ENCODE measurements around the gene SLC2A8.

Gene SLC2A8

DNA sequence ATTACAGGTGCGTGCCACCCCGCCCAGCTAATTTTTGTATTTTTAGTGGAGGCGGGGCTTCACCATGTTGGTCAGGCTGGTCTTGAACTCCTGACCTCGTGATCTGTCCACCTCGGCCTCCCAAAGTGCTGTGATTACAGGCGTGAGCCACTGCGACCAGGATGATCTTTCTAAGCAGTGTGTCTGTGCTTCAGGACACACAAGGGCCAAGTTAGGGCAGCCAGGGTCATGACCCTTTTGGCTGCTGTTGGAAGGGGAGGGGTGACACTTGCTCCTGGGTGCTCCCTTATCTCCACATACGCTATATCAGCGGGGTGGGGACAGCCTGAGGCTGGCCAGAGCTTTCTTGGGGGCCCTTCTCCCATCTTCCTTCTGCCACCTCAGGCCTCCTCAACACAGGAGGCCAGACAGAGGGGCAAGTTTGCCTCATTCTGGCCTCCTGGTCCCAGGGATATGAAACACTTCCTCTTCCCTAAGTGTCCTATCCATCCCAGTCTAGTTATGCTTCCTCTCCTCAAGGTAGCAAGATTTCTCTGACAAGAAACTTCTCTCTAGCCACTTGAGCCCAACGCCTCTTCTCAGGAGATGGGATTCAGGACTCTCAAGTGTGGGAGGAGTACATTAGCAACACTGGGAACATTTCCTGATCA is 25.3 kb downstream of the SLC2A8 start:
- DNase-seq (ENCODE audit: extremely low read depth, low read depth) = no peak
- TF ChIP-seq, protein P1, sequence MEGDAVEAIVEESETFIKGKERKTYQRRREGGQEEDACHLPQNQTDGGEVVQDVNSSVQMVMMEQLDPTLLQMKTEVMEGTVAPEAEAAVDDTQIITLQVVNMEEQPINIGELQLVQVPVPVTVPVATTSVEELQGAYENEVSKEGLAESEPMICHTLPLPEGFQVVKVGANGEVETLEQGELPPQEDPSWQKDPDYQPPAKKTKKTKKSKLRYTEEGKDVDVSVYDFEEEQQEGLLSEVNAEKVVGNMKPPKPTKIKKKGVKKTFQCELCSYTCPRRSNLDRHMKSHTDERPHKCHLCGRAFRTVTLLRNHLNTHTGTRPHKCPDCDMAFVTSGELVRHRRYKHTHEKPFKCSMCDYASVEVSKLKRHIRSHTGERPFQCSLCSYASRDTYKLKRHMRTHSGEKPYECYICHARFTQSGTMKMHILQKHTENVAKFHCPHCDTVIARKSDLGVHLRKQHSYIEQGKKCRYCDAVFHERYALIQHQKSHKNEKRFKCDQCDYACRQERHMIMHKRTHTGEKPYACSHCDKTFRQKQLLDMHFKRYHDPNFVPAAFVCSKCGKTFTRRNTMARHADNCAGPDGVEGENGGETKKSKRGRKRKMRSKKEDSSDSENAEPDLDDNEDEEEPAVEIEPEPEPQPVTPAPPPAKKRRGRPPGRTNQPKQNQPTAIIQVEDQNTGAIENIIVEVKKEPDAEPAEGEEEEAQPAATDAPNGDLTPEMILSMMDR (IDR thresholded peaks at IDR 0.05; ENCODE audit: low read depth, low read length) = no peak

DNA sequence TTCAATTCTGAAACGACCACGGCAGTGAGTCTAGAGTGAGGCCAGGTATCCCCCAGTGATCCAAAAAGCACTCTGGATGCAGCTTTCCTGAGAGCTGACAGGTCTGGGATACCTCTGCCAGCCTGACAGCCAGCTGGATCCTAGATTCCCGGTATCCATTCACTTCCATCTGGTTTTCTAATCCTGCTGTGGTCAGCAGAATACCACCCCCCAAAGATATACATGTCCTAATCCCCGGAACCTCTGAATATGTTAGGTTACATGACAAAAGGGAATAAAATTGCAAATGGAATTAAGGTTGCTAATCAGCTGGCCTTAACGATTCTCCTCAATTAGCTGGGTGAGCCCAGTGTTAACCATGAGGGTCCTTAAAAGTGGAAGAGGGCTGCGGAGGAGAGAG is 25.8 kb downstream of the SLC2A8 start:
- TF ChIP-seq, protein P1 (IDR thresholded peaks at IDR 0.05; ENCODE audit: low read depth, low read length) = no peak
- DNase-seq (ENCODE audit: extremely low read depth, low read depth) = no peak

DNA sequence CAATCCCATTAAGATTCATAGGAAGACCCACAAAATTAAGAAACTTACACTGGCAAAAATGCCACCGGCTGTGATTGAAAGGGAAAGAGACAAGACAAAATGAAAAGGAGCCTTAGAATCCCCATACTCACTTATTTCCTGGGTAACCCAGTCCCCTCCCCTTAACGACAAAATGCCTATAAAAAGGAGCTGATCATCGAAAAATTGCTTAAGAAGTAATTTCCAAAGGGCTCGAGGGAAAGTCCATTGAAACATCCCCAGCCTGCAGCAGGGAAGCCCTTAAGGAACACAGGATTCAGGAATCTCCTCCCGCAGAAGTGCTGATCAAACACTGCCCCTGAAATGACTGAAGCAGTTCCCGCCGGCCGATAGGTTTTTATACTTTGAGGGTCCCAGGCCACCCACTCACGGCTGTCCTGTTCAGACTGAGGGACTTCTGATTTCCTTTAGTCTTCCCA is 26.5 kb downstream of the SLC2A8 start:
- no peak for DNase-seq (ENCODE audit: extremely low read depth, low read depth)
- TF ChIP-seq, protein P1 (IDR thresholded peaks at IDR 0.05; ENCODE audit: low read depth, low read length) = no peak

DNA sequence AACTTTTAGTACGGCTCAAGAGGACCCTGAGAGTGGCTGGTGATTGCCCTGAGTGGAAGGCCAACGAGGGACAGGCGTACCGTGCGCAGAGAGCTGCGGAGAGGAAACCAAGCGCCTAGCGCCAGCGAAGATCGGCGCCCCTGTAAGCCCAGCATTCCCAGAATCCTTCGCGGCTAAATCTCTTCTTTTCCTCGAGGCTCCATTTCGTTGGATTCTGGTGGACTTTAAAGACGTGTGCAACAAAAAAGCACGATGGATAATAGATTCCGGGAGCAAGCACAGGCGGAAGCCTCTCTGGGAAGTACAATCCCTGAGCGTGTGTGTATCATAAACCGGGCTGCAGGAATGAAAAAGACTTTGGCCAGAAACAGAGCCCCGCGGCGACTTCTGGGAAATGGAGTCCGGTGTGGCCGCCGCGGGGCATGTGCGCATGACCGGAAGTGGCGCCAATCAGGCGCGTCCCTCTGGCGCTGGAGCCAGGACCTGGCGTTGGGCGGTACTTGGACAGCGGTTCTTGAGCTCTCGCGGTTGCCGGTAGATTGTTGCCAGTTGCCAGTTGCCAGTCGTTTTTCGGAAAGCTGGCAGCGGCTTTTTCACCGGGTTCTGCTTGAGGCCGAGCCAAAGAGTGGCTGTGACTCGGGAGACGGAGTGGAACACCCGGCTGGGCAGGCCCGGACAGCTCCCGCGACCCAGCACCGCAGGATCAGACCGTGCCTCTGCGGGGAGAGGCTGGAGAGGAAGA is 27.1 kb downstream of the SLC2A8 start, which contains the start of gene ZNF79:
TSS of gene ZNF79 (plus strand) at position 449 of the 742 bp plus-strand sequence. CDS start 406 bp downstream, outside the sequence.
- TF ChIP-seq, protein P1 (IDR thresholded peaks at IDR 0.05; ENCODE audit: low read depth, low read length) = no peak

DNA sequence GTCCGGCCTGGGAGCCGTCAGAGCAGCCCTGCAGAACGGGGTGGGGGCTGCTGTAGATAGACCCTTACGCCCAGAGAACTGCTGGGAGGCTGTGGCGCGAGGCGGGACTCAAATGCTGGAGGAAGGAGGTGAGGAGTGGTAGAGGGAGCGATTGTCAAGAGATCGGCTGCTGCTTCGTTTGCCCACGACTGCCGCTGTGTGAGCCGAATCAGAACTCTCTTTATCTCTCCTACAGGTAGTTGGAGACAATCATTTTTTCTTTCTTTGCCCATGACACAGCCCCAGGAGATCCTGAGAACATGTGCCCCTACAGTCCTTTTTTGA is 27.7 kb downstream of the SLC2A8 start:
- TF ChIP-seq, protein P1 (IDR thresholded peaks at IDR 0.05; ENCODE audit: low read depth, low read length) = no peak
- no peak for DNase-seq (ENCODE audit: extremely low read depth, low read depth)

More for the DNA sequence above, 27.1 kb downstream of the SLC2A8 start, which contains the start of gene ZNF79:
- DNase-seq (ENCODE audit: extremely low read depth, low read depth) = peak; percentile 74

DNA sequence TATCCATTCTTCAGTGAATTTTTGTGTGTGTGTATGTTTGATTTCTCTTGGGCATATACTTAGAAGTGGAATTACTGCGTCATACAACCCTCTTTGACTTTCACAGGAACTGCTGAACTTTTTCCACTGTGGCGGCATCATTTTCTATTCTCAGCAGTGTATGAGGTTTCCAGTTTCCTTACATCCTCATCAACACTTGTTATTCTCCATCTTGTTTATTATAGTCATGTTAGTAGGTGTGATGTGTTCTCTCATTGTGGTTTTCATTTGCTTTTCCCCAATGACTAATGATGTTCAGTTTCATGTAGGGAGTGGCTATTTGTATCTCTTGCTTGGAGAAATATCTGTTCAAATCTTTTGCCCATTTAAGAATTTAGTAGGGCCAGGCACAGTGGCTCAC is 29.8 kb downstream of the SLC2A8 start:
- TF ChIP-seq, protein P1 (IDR thresholded peaks at IDR 0.05; ENCODE audit: low read depth, low read length) = no peak
- no peak for DNase-seq (ENCODE audit: extremely low read depth, low read depth)

DNA sequence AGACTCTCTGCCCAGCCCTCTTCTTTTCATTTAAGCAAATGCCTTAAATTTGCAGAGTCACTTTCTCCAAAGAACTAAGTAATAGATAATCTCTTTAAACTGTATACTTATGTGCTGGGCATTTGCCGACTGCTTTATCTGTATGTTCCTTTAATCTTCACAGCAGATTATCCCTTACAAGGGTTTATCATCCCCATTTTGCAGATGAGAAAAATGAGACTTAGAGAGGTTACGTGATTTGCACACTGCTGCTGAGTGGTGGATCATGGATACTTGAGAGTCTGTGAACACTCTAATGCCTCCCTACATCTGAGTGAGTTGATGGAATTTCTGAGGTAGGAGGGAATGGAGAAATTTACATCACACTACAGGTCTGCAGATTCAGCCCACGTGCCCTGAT is 31.4 kb downstream of the SLC2A8 start:
- TF ChIP-seq, protein P1 (IDR thresholded peaks at IDR 0.05; ENCODE audit: low read depth, low read length) = no peak
- DNase-seq (ENCODE audit: extremely low read depth, low read depth) = no peak
